Measurements from ENCODE around the gene RACGAP1. TPM values are rescaled to one million over a fixed set of nuclear protein-coding genes. Genes with fewer than 3 reads are reported as not detected.
A peak's percentile ranks its signal among the peaks of the same experiment; 100 is the strongest.

Gene RACGAP1
- total and polyA plus RNA-seq, 2 experiments from 2014 or later: 19.0 to 52.8 TPM

- Histone ChIP-seq H2AFZ (no peak overlapping the region; the same call in 1 of the 2 replicates), H3K4me1 (ENCODE audit: insufficient read depth) (no peaks in the 10 kb centered on the region), H3K36me3 (ENCODE audit: insufficient read depth) (no peaks in the 10 kb centered on the region), H3K79me2 (replicated peaks; ENCODE audit: insufficient read depth) (peaks cover 32% of the 10 kb centered on the region), H3K27ac (ENCODE audit: low read depth) (no peak overlapping the region), H3K27me3 (ENCODE audit: insufficient read depth) (no peaks in the 10 kb centered on the region), H3K4me2 (no peak overlapping the region), H4K20me1 (replicated peaks; ENCODE audit: insufficient read depth) (no peaks in the 10 kb centered on the region), H3K4me3 (no peak overlapping the region), H3F3A (replicated peaks; ENCODE audit: low read depth) (no peaks in the 10 kb centered on the region), H3K9me2 (ENCODE audit: insufficient read depth) (no peaks in the 10 kb centered on the region)
- no peak overlapping the region for H3K27ac Mint-ChIP-seq
- DNase-seq (ENCODE audit: low spot score): no peak
- ATAC-seq: no peak
- H3K9me3 Mint-ChIP-seq: no peaks in the 10 kb centered on the region
- peaks cover 12% of the 10 kb centered on the region for H3K27me3 Mint-ChIP-seq (ENCODE audit: insufficient read depth, low read depth, poor library complexity)
- H3K4me3 Mint-ChIP-seq: no peak overlapping the region
- H3K36me3 Mint-ChIP-seq (ENCODE audit: low read depth): no peaks in the 10 kb centered on the region; the same call in 2 of the 3 replicates
- TF ChIP-seq REST (IDR thresholded peaks at IDR 0.05; ENCODE audit: unreplicated experiment) (no peak), ZNF114 (CRISPR knock-in tag; IDR thresholded peaks at IDR 0.05) (no peak)
- H3K4me1 Mint-ChIP-seq: peaks cover 6% of the 10 kb centered on the region
These were observed 1.4 kb upstream of the RACGAP1 start for GRCh38 chr12:50026691-50027090.

- Histone ChIP-seq H3K4me3 (peak overlapping the region; percentile 88), H4K20me1 (replicated peaks; ENCODE audit: insufficient read depth) (peaks cover 6% of the 10 kb centered on the region; the same call in 1 of the 2 replicates), H2AFZ (peak overlapping the region; percentile 43; the same call in 1 of the 2 replicates), H3K4me1 (ENCODE audit: insufficient read depth) (no peaks in the 10 kb centered on the region), H3F3A (replicated peaks; ENCODE audit: low read depth) (no peaks in the 10 kb centered on the region), H3K36me3 (ENCODE audit: insufficient read depth) (no peaks in the 10 kb centered on the region), H3K79me2 (replicated peaks; ENCODE audit: insufficient read depth) (peaks cover 50% of the 10 kb centered on the region), H3K27me3 (ENCODE audit: insufficient read depth) (no peaks in the 10 kb centered on the region), H3K27ac (ENCODE audit: low read depth) (no peak overlapping the region), H3K9me2 (ENCODE audit: insufficient read depth) (no peaks in the 10 kb centered on the region), H3K4me2 (peak overlapping the region; percentile 92)
- Mint-ChIP-seq H3K27ac (peak overlapping the region; percentile 96), H3K4me1 (peaks cover 6% of the 10 kb centered on the region), H3K9me3 (no peaks in the 10 kb centered on the region), H3K27me3 (ENCODE audit: insufficient read depth, low read depth, poor library complexity) (peaks cover 9% of the 10 kb centered on the region), H3K36me3 (ENCODE audit: low read depth) (no peaks in the 10 kb centered on the region; the same call in 2 of the 3 replicates), H3K4me3 (peak overlapping the region; percentile 97)
- DNase-seq (ENCODE audit: low spot score) (peak; percentile 35), ATAC-seq (peak; percentile 42)
- TF ChIP-seq ETS1 (IDR thresholded peaks at IDR 0.05) (no peak), ZNF462 (CRISPR knock-in tag; IDR thresholded peaks at IDR 0.05) (no peak), POLR2AphosphoS5 (IDR thresholded peaks at IDR 0.05; ENCODE audit: low read depth) (no peak), EZH2phosphoT487 (IDR thresholded peaks at IDR 0.05; ENCODE audit: unreplicated experiment) (no peak), ZNF331 (CRISPR knock-in tag; IDR thresholded peaks at IDR 0.05; ENCODE audit: low read depth) (no peak), CTCF (conservative IDR thresholded peaks at IDR 0.05; ENCODE audit: low read depth in 2 of 2) (no peak), NANOG (IDR thresholded peaks at IDR 0.05; ENCODE audit: borderline replicate concordance) (no peak), JUNB (IDR thresholded peaks at IDR 0.05; ENCODE audit: unreplicated experiment) (no peak)
These were observed 498 bp downstream of the RACGAP1 start for GRCh38 chr12:50024805-50025186.

All from GM23338 (cell line).